Brain microvascular endothelial cell (primary cell): Measurements from ENCODE around the gene HOXA10.

Experiments
- DNase-seq: peaks from one replicate; pipeline ENCODE4 v3.0.0-alpha.2; 2020
- H3K27ac ChIP-seq: fragments of 250-450 bp; sonication (Bioruptor Pico); 2 replicates; pipeline ENCODE4 v1.5.1; 2020; ENCODE audit warnings: mild to moderate bottlenecking, moderate library complexity
- H3K27me3 ChIP-seq: fragments of 250-450 bp; sonication (Bioruptor Pico); replicated peaks from 2 replicates; pipeline ENCODE4 v1.5.1; 2020; ENCODE audit warnings: mild to moderate bottlenecking
- H3K36me3 ChIP-seq: fragments of 250-450 bp; sonication (Bioruptor Pico); replicated peaks from 2 replicates; pipeline ENCODE4 v1.5.1; 2020; ENCODE audit warnings: mild to moderate bottlenecking
- H3K4me3 ChIP-seq: 2 replicates; pipeline ENCODE4 v1.5.1; 2011; ENCODE audit warnings: low read depth, mild to moderate bottlenecking, control low read depth, low read length, moderate library complexity
- in situ Hi-C: cut with HindIII; loops from 2 replicates; pipeline ENCODE4 v1.10.0; 2017; ENCODE audit warnings: low sequenced_read_pairs, low pct_ligation_motif_present
- TF ChIP-seq, protein P1 (sequence below): IDR thresholded peaks from 2 replicates; pipeline ENCODE4 v1.5.1; 2011; ENCODE audit warnings: low read depth, mild to moderate bottlenecking, moderate library complexity, low read length, control low read depth, inconsistent platforms; ENCODE audit errors: missing control alignments

HOXA10 gene

DNA sequence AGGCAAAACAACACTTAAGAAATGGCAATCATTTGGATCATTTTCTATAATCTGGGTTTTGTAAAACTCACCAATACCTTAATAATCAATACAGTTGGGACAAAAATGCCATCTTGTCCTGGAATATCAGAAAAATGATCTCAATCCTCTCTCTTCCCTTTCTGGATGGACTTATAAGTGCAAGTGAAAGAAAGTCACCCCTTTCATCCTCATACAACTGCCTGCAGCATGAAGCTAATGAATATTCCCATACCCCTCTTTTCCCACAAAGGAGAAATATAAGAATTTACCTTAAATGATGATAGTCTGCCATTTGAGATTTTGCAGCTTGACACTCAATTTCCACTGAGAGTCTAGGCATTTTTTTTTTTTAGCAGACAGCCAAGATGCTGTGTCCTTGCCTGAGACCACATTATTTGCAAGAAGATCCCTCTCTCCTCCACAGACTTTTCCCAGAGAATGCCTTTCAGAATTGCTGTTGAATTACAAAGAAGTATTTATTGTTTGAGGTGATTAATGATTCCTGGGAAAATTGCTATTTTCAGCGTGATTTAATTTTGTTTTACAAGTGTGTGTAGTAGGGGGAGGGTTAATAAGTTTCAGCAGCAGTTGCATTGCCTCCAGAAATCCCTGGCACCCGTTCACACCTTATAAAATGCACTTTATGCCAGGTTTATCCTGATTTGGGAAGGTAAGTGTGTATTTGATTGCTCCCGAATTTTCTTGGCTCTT lies 47.4 kb downstream of the HOXA10 start:
- Histone ChIP-seq H3K4me3 (no peak overlapping the region), H3K27me3 (peaks cover 92% of the 10 kb centered on the region), H3K36me3 (no peaks in the 10 kb centered on the region), H3K27ac (no peak overlapping the region)
- in situ Hi-C loops = loop anchor here (10.0 kb wide), 1 partner anchor 272 kb away; no protein-coding TSS in a partner anchor
- TF ChIP-seq, protein P1, sequence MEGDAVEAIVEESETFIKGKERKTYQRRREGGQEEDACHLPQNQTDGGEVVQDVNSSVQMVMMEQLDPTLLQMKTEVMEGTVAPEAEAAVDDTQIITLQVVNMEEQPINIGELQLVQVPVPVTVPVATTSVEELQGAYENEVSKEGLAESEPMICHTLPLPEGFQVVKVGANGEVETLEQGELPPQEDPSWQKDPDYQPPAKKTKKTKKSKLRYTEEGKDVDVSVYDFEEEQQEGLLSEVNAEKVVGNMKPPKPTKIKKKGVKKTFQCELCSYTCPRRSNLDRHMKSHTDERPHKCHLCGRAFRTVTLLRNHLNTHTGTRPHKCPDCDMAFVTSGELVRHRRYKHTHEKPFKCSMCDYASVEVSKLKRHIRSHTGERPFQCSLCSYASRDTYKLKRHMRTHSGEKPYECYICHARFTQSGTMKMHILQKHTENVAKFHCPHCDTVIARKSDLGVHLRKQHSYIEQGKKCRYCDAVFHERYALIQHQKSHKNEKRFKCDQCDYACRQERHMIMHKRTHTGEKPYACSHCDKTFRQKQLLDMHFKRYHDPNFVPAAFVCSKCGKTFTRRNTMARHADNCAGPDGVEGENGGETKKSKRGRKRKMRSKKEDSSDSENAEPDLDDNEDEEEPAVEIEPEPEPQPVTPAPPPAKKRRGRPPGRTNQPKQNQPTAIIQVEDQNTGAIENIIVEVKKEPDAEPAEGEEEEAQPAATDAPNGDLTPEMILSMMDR = no peak
- no peak for DNase-seq

DNA sequence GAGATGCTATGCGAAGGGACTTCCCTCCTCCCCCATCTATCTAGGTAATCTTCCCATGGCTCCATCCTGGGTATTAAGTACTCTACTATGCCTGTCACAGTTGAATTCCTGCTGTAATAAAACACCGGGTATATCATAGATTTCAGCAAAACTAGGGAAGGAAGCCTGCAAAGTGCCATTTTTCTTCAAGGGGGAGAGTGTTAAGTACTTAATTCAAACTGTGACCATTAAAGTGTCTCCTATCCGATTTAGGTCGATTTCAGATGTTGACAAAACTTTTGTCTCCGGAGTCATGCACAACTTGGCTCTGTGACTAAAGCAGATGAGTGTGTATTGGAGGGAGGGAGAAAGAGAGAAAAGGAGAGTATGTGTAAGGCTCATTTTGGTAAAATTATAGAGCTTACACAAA lies 48.1 kb downstream of the HOXA10 start:
- no peak overlapping the region for H3K27ac ChIP-seq
- DNase-seq = no peak
- H3K27me3 ChIP-seq = peaks cover 92% of the 10 kb centered on the region

DNA sequence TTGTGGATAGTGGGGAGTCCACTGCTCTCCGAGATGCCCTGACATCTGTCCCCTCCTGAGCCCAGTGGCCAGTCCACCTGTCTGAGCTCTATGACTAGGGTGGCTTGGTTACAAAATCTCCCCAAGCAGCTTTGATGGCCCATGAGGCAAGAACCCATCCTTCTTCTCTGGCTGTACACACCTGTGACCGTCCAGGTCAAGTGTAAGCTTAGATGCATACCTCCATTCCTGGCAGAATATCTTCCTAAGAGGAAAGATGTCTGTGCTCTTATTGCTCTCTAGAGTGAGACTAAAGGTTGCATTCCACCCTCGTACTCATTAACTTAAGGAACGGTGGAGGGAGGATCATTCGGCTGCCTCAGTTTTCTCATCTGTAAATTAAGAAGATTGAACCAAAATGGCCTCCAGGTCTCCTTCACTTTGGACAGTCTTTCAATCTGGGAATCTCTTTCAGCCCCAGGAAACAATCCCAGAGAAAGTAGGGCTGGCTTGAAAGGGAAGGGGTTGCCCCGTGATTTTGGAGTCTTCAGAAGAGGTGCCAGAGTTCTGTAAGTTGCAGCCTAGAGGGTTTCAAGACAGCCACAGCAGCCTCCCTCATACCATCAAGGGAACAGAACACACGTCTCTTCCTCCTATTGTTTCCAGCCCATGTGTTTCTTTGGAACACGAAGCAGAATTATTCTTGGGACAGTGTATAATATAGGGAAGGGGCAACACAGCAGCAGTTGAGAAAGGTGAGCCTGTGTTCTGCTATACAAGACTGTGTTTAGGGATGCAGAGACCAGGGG lies 49.0 kb downstream of the HOXA10 start:
- Histone ChIP-seq H3K36me3 (no peaks in the 10 kb centered on the region), H3K4me3 (no peak overlapping the region), H3K27me3 (peaks cover 92% of the 10 kb centered on the region), H3K27ac (no peak overlapping the region)
- no peak for DNase-seq
- TF ChIP-seq, protein P1 = no peak
- in situ Hi-C loops = loop anchor here (10.0 kb wide), 1 partner anchor 270 kb away; no protein-coding TSS in a partner anchor

More for the DNA sequence above, 48.1 kb downstream of the HOXA10 start:
- TF ChIP-seq, protein P1 = no peak
- Histone ChIP-seq H3K4me3 (no peak overlapping the region), H3K36me3 (no peaks in the 10 kb centered on the region)
- in situ Hi-C loops = loop anchor here (10.0 kb wide), 1 partner anchor 271 kb away; no protein-coding TSS in a partner anchor

DNA sequence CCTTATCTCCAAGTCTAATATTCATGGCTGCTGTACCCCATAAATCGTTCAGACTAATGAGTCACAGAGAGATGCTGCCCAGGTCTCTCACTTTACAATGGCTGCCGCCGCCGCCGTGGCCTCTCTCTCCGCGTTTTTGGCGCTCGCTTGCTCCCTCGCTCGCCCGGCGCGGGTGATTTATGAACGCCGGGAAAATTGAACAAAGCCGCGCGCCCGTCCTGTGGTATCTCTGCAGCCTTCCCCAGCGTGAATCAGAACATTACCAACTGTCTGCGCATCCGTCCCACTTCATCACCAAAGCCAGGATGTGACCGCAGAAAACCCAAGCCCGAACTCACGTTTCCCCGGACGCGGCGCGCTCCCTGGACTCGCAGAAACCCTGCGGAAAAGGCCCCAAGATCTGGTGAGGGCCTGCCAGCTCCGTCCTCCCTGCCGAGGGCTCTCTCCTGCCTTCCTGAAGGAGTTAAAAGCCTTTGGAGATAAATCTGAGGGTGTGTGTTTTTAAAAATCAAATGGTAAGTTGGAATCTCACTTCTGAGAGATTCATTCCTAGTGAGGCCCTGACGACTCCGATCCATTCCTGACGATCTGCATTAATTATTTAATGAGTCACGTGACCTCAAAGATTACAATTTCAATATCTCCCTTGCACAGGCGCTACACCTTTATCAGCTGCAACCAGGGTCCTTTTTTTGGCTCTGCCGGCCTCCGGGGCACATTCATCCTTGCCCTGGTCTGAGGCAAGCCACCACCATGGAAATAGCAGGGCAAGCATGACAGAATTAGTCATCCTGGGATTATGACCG lies 49.8 kb downstream of the HOXA10 start:
- TF ChIP-seq, protein P1 = no peak
- in situ Hi-C loops = loop anchor here (10.0 kb wide), 1 partner anchor 269 kb away; no protein-coding TSS in a partner anchor

DNA sequence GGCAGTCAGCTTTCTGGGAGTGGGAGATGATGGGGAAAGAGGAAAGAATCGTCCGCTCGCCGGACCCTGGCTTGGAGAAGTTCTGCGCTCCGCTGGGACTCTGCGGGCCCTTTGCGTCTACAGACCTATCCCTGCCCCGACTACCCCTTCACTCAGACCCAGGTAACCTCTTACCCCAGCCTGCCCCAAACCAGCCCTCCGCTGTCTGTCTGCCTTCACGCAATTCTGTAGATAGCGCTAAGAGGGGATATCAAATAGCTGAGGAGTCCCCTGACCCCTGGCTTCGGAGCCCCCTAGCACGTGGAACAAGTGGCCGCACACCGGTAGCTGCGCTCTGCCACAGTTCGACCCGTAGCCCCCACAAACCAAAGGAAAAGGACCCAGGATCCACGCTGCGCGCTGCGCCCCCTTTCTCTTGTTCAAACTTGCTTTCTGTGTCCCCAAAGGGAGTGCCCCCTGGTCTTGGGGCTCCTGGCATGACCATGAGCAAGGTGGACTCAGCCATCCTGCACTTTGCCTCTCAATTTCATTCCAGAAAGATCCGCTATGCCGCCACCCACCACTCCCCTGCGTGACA lies 50.6 kb downstream of the HOXA10 start:
- H3K4me3 ChIP-seq = peak overlapping the region; percentile 12
- TF ChIP-seq, protein P1 = no peak
- DNase-seq = no peak
- H3K36me3 ChIP-seq = no peaks in the 10 kb centered on the region
- in situ Hi-C loops = loop anchor here (10.0 kb wide), 1 partner anchor 269 kb away; no protein-coding TSS in a partner anchor
- no peak overlapping the region for H3K27ac ChIP-seq
- peaks cover 91% of the 10 kb centered on the region for H3K27me3 ChIP-seq

More for the DNA sequence above, 49.8 kb downstream of the HOXA10 start:
- H3K27ac ChIP-seq = no peak overlapping the region
- H3K27me3 ChIP-seq = peaks cover 92% of the 10 kb centered on the region
- H3K4me3 ChIP-seq = no peak overlapping the region
- no peaks in the 10 kb centered on the region for H3K36me3 ChIP-seq
- no peak for DNase-seq
